Activated gamma-delta T cell treated with Interleukin-2 at 50 U/mL for 16 hours (primary cell): ENCODE measurements around the gene UNC5C.

ENCODE experiments used
- DNase-seq: peaks from one replicate; pipeline ENCODE4 v3.0.0-alpha.2; 2020

UNC5C gene

GRCh38 chr4:95256108-95256835 lies 292.5 kb downstream of the UNC5C start:
- no peak for DNase-seq

GRCh38 chr4:95255396-95256107 lies 293.2 kb downstream of the UNC5C start:
- no peak for DNase-seq

GRCh38 chr4:95251568-95251967 lies 297.2 kb downstream of the UNC5C start:
- DNase-seq = no peak

- no peak for DNase-seq
These were observed 298.1 kb downstream of the UNC5C start for GRCh38 chr4:95250544-95251137.

- DNase-seq = no peak
These were observed 299.2 kb downstream of the UNC5C start for GRCh38 chr4:95249426-95250021.

- DNase-seq = no peak
These were observed 299.9 kb downstream of the UNC5C start for GRCh38 chr4:95248720-95249425.

GRCh38 chr4:95243892-95244291 lies 304.9 kb downstream of the UNC5C start:
- DNase-seq = no peak

GRCh38 chr4:95238554-95238953 lies 310.2 kb downstream of the UNC5C start:
- no peak for DNase-seq

- no peak for DNase-seq
These were observed 316.2 kb downstream of the UNC5C start for GRCh38 chr4:95232358-95233156.

GRCh38 chr4:95231681-95232080 lies 317.1 kb downstream of the UNC5C start:
- no peak for DNase-seq

GRCh38 chr4:95225849-95226248 lies 322.9 kb downstream of the UNC5C start:
- no peak for DNase-seq

- DNase-seq = no peak
These were observed 324.4 kb downstream of the UNC5C start for GRCh38 chr4:95224402-95224801.

- DNase-seq = no peak
These were observed 328.3 kb downstream of the UNC5C start for GRCh38 chr4:95220205-95221175.

- DNase-seq = no peak
These were observed 329.7 kb downstream of the UNC5C start for GRCh38 chr4:95219109-95219508.

GRCh38 chr4:95217197-95217596 lies 331.6 kb downstream of the UNC5C start:
- DNase-seq = no peak

GRCh38 chr4:95216636-95217035 lies 332.1 kb downstream of the UNC5C start:
- no peak for DNase-seq

GRCh38 chr4:95215991-95216605 lies 332.7 kb downstream of the UNC5C start:
- no peak for DNase-seq

GRCh38 chr4:95215043-95215442 lies 333.7 kb downstream of the UNC5C start:
- no peak for DNase-seq

GRCh38 chr4:95214408-95214807 lies 334.4 kb downstream of the UNC5C start:
- DNase-seq = no peak

- no peak for DNase-seq
These were observed 335.4 kb downstream of the UNC5C start for GRCh38 chr4:95213366-95213765.
